Ovary (tissue), 9 donors: ENCODE data around the gene TTC7B. TPM values are rescaled to one million over a fixed set of nuclear protein-coding genes. Genes with fewer than 3 reads are reported as not detected.

Source experiments
- DNase-seq, 5 donors: peaks; one replicate each; pipeline ENCODE4 v3.0.0-alpha.2; 2019 to 2020
- H3K27ac ChIP-seq, 2 donors: fragments of 200-600 bp; one replicate each; pipeline versions ENCODE4 v1.5.1 to v1.8.0; 2019 to 2022
- H3K27me3 ChIP-seq: fragments of 200-600 bp; one replicate; pipeline ENCODE4 v1.8.0; 2022
- H3K36me3 ChIP-seq: fragments of 200-600 bp; sonication (generic); one replicate; pipeline ENCODE4 v1.5.1; 2019
- H3K4me1 ChIP-seq: one replicate; pipeline ENCODE4 v1.8.1; 2013; ENCODE audit warnings: mild to moderate bottlenecking, moderate library complexity; ENCODE audit not compliant: insufficient read depth
- H3K4me3 ChIP-seq: fragments of 200-600 bp; sonication (generic); one replicate; pipeline ENCODE4 v1.5.1; 2017
- H3K9me3 ChIP-seq, 2 donors: fragments of 200-600 bp in 1 of 2; sonication (generic) in 1 of 2; one replicate each; pipeline versions ENCODE4 v1.5.1 to v1.8.1; 2013 to 2019; ENCODE audit warnings: mild to moderate bottlenecking in 1 of 2, moderate library complexity in 1 of 2
- EP300 ChIP-seq: sonication (generic); formaldehyde crosslinking; IDR thresholded peaks from one replicate; pipeline ENCODE4 v1.6.1; 2017; ENCODE audit warnings: antibody characterized with exemption
- POLR2A ChIP-seq: fragments of 450-650 bp; IDR thresholded peaks from one replicate; pipeline ENCODE4 v1.6.1; 2017; ENCODE audit warnings: antibody characterized with exemption, mild to moderate bottlenecking, moderate library complexity
- WGBS, 3 donors: extraction: QIAGEN DNeasy Blood & Tissue Kit in 1 of 3; methylation state at CpG; one replicate each; pipeline versions ENCODE4 v1.1.5 to v1.1.7; 2013 to 2017; 5-methylcytosine and 5-hydroxymethylcytosine counted together
- intact Hi-C, 4 donors: fragments of 100-400 bp; cut with DNase I; formaldehyde crosslinking; loops; one replicate each; pipeline versions ENCODE4 v1.11.0 to v1.15.1; 2022 to 2023
- polyA plus RNA-seq, 2 donors: library from polyadenylated mRNA; stranded (reverse); fragments of 200-250 nt in 1 of 2; fragments of 350-450 nt in 1 of 2; fragmentation: Illumina TruSeq in 1 of 2; extraction: RNeasy Lipid Tissue Mini Kit (QIAGEN cat#74804) in 1 of 2; gene quantifications; one replicate each; pipeline ENCODE4 v1.2.3, GENCODE V29; 2013 to 2014
- total RNA-seq, 7 donors: library from RNA; depleted of rRNA in 2 of 7; stranded (reverse); fragments of >200 nt in 2 of 7; fragmentation: NEBNext Ultra II Directional in 3 of 7; extraction: Animal tissue kit (Norgen Biotek cat#: 25700) in 3 of 7; gene quantifications; one replicate each; pipeline versions ENCODE4 v1.1.0 to v1.2.4, GENCODE V29; 2016 to 2023
- TF ChIP-seq, protein P1 (sequence below), 3 donors: fragments of 450-650 bp in 2 of 3; fragments of 200-600 bp in 1 of 3; IDR thresholded peaks; one replicate each; pipeline versions ENCODE4 v1.5.1 to v1.8.0; 2016 to 2022; ENCODE audit warnings: antibody characterized with exemption in 3 of 3, mild to moderate bottlenecking in 1 of 3
- donor health status: DM: no; HTN: no; CAD: no; lungs with moderate emphysema.
- donor health status: DM: no; HTN: no; CAD: no.
- donor health status: Bipolar disorder and iron deficiency.
- donor health status: DM: yes; HTN: yes; CAD: no.
- donor health status: DM: no; HTN: no; CAD: no.
- donor health status: DM: yes; HTN: yes; CAD: no.

The TTC7B gene
- total and polyA plus RNA-seq, 9 donors = 18.2 to 39.5 (median 34.2) TPM

DNA sequence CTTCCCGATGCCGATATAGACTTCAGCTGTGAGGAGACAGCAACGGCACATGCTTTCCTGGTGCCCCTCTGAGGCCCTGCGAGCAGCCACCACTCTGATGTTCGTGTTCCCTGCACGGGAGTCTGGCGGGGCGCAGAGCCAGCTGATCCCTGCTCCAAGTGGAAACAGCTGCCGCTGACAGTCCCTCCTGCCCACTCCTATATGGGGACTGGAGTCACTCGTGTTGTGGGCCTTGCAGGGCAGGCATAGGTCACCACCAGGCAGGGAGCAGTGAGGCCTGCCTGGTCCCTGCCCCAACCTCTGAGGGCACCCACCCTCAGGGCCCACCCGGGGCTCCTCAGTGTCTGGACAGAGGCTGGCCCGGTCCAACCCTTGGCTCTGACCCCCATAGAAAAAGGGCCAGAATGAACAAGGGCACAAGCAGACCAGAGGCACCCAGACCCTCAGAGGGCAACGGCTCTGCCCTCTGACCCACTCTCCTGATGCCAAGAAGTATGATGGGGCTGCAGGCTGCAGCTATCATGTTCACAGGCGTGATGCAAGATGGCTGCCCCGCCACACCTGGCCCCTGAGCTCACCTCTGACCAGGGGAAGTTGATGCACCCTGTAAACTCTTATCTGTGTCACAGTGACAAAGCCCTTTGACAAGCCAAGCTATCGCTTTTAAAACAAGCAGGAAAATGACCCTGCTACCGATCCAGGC, 237.8 kb downstream of the TTC7B start:
- Histone ChIP-seq H3K27me3 (no peaks in the 10 kb centered on the region), H3K4me3 (no peak overlapping the region), H3K36me3 (no peaks in the 10 kb centered on the region), H3K9me3 (no peaks in the 10 kb centered on the region), H3K4me1 (peaks cover 9% of the 10 kb centered on the region), H3K27ac (no peak overlapping the region)
- no peak for DNase-seq
- TF ChIP-seq EP300 = no peak
- TF ChIP-seq, protein P1, sequence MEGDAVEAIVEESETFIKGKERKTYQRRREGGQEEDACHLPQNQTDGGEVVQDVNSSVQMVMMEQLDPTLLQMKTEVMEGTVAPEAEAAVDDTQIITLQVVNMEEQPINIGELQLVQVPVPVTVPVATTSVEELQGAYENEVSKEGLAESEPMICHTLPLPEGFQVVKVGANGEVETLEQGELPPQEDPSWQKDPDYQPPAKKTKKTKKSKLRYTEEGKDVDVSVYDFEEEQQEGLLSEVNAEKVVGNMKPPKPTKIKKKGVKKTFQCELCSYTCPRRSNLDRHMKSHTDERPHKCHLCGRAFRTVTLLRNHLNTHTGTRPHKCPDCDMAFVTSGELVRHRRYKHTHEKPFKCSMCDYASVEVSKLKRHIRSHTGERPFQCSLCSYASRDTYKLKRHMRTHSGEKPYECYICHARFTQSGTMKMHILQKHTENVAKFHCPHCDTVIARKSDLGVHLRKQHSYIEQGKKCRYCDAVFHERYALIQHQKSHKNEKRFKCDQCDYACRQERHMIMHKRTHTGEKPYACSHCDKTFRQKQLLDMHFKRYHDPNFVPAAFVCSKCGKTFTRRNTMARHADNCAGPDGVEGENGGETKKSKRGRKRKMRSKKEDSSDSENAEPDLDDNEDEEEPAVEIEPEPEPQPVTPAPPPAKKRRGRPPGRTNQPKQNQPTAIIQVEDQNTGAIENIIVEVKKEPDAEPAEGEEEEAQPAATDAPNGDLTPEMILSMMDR (IDR thresholded peaks at IDR 0.05) = no peak
- no peak for TF ChIP-seq POLR2A
- 76 to 79% (median 76%) methylated on average over 17 of the region's 17 CpGs for WGBS, 3 donors
- intact Hi-C loops = no loop called here

DNA sequence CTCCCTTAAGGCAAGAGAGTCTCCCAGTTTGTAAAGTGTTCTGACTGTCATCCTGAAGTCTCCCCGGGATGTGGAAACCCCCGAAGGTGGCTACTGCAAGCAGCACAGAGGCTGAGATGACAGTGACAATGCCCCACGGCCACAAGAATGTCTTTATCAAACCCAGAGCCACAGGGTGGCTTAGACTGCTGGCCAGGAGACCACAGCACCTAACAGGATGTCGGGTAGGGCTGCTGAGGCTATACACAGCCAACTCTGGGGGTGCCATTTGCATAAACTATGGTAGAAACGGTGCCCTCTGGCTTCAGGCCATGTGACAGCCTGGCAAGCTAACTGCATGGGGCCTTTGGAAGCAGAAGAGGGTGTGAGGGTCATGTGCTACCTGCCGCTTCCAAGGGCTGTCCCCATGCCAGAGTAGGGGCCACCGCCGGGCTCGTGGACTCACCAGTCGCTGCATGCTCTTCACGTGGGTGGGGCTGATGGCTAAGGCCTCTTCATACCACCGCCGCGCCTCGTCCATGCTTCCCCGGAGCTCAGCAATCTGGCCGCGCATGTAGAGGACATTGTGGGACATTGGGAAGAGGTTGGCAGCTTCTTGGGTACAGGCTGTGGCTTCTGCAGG, 238.5 kb downstream of the TTC7B start:
- H3K4me1 ChIP-seq = peaks cover 9% of the 10 kb centered on the region
- no peak overlapping the region for H3K27ac ChIP-seq
- H3K36me3 ChIP-seq = no peaks in the 10 kb centered on the region
- WGBS, 3 donors = 91 to 95% (median 93%) methylated on average over 18 of the region's 18 CpGs
- intact Hi-C loops = no loop called here
- no peak for TF ChIP-seq POLR2A
- TF ChIP-seq EP300 = no peak
- TF ChIP-seq, protein P1 (IDR thresholded peaks at IDR 0.05) = no peak
- no peaks in the 10 kb centered on the region for H3K9me3 ChIP-seq
- H3K27me3 ChIP-seq = no peaks in the 10 kb centered on the region
- H3K4me3 ChIP-seq = no peak overlapping the region
- no peak for DNase-seq

DNA sequence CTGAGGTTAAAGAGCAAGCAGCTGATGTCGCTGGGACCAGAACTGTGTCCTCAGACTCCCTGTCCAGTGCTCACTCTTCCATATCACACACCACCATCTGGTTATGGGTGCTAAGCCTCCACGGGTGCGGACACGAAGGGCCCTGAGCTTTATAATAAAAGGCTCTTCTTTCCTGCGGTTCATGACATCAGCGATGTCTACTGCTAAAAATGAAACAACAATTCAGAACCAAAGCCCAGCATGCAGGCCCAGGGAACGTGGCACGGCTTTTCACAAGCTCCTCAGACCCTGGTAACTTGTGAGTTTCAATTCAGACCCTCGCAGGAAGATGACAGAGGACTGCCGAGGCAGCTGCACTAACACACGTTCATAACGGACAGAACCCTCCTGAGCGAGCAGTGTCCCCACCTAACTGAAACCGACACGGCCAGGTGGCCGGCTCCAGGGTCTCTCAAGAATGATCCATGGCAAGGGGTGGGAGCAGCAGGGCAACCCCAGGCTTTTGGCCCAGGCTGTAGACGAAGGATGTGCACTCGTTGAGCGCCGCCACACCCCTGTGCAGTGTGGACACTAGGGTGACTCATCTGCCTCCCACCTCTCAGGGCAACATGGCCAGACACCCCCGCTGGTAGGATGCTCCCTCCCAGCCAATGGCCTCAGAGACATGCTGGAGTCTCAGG, 239.1 kb downstream of the TTC7B start:
- WGBS, 3 donors = 92 to 94% (median 92%) methylated on average over 17 to 21 of the region's 21 CpGs
- Histone ChIP-seq H3K4me1 (peaks cover 9% of the 10 kb centered on the region), H3K27ac (no peak overlapping the region), H3K9me3 (no peaks in the 10 kb centered on the region), H3K36me3 (no peaks in the 10 kb centered on the region), H3K4me3 (no peak overlapping the region), H3K27me3 (no peaks in the 10 kb centered on the region)
- intact Hi-C loops = no loop called here
- no peak for TF ChIP-seq EP300
- no peak for TF ChIP-seq POLR2A
- TF ChIP-seq, protein P1 (IDR thresholded peaks at IDR 0.05) = no peak
- no peak for DNase-seq

DNA sequence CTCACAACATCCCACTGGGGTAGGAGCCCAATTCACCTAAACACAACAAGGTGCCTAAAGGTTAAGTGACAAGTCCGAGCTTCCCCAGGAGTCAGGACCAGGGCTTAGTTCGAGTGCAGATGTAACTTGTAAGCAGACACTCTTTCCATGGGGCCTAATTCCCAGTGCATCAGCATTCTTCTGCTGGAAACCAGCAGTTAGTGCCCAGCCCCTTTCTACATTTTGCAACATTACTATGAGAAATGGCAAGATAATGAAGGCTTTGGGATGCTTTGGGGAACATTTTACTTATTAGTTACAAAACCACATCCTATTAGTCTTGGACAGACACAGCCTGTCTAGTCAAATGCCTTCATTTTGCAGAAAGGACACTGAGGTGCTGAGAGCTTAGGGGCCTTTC, 239.6 kb downstream of the TTC7B start:
- no peak for DNase-seq
- Histone ChIP-seq H3K27ac (no peak overlapping the region), H3K27me3 (no peaks in the 10 kb centered on the region)

More for the DNA sequence above, 239.6 kb downstream of the TTC7B start:
- no peak overlapping the region for H3K4me3 ChIP-seq
- peaks cover 9% of the 10 kb centered on the region for H3K4me1 ChIP-seq
- intact Hi-C loops = no loop called here
- H3K9me3 ChIP-seq = no peaks in the 10 kb centered on the region
- WGBS, 3 donors = 84 to 92% (median 85%) methylated on average over 2 of the region's 2 CpGs
- H3K36me3 ChIP-seq = no peaks in the 10 kb centered on the region
- TF ChIP-seq EP300 = no peak
- no peak for TF ChIP-seq POLR2A
- TF ChIP-seq, protein P1 (IDR thresholded peaks at IDR 0.05) = no peak
